ENCODE data around the gene ARFIP1. TPM values are rescaled to one million over a fixed set of nuclear protein-coding genes. Genes with fewer than 3 reads are reported as not detected.

ARFIP1 gene
- total RNA-seq, 4 donors from 2014 or later, result 26.3 to 36.1 (median 30.6) TPM

DNA sequence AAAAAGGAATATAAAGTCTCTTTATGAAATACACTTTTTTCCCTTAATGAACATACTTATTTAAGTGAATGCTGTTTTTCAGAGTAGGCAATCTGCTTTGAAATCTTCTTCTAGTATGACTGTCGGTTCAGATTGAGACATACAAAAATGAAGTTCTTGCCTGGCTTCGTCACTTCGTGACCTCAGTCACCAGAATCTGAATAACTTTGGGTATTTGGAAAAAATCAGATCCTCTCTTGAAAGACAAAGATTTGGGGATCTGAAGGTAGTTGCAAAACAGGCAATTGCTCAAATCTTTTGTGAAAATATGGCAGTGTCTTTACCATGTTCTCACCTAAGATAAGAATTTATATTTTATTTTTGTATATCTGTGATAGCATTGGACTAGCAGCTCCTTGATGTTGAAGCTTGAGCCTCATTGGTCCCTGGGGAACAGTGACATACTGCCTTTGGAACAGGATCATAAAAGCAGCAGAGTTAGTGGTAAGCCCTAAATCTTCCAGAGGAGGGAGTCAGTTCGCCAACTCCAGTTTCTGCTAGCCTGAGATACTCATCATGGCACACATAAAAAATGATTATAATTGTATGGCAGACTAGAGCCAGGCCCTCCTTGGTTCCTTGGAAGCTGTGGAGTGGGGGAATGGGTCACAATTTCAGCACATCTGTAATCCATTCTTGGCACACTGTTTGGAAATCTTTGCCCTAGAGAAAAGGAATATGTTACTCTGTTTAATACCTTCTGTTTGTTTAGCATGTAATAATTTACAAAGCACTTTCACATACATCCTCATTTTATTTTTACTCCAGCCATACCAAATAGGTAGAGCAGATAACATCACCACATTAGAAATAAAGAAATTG lies 5.0 kb downstream of the ARFIP1 start:
- Histone ChIP-seq H3K27ac (replicated peaks in 1 of 4) (no peak overlapping the region), H3K9me3 (no peaks in the 10 kb centered on the region), H3K27me3 (no peaks in the 10 kb centered on the region), H3K4me1 (peaks cover 28 to 53% (median 43%) of the 10 kb centered on the region in 4 donors), H3K36me3 (no peaks in the 10 kb centered on the region), H3K4me3 (no peak overlapping the region)
- intact Hi-C loops (cut with DNase I), result loop anchor here (10.0 kb wide), 1 partner anchor 1690 kb away; the partner anchor contains the start of gene RPS3A
- no peak for TF ChIP-seq POLR2A (IDR thresholded peaks at IDR 0.05; ENCODE audit: low read depth)
- TF ChIP-seq EP300 (IDR thresholded peaks at IDR 0.05), result no peak
- TF ChIP-seq, protein P1, sequence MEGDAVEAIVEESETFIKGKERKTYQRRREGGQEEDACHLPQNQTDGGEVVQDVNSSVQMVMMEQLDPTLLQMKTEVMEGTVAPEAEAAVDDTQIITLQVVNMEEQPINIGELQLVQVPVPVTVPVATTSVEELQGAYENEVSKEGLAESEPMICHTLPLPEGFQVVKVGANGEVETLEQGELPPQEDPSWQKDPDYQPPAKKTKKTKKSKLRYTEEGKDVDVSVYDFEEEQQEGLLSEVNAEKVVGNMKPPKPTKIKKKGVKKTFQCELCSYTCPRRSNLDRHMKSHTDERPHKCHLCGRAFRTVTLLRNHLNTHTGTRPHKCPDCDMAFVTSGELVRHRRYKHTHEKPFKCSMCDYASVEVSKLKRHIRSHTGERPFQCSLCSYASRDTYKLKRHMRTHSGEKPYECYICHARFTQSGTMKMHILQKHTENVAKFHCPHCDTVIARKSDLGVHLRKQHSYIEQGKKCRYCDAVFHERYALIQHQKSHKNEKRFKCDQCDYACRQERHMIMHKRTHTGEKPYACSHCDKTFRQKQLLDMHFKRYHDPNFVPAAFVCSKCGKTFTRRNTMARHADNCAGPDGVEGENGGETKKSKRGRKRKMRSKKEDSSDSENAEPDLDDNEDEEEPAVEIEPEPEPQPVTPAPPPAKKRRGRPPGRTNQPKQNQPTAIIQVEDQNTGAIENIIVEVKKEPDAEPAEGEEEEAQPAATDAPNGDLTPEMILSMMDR (IDR thresholded peaks at IDR 0.05), result no peak
- no peak for TF ChIP-seq POLR2AphosphoS5 (IDR thresholded peaks at IDR 0.05)
- no peak for DNase-seq (ENCODE audit: extremely low spot score)
- 88% methylated on average over 4 of the region's 4 CpGs for WGBS

DNA sequence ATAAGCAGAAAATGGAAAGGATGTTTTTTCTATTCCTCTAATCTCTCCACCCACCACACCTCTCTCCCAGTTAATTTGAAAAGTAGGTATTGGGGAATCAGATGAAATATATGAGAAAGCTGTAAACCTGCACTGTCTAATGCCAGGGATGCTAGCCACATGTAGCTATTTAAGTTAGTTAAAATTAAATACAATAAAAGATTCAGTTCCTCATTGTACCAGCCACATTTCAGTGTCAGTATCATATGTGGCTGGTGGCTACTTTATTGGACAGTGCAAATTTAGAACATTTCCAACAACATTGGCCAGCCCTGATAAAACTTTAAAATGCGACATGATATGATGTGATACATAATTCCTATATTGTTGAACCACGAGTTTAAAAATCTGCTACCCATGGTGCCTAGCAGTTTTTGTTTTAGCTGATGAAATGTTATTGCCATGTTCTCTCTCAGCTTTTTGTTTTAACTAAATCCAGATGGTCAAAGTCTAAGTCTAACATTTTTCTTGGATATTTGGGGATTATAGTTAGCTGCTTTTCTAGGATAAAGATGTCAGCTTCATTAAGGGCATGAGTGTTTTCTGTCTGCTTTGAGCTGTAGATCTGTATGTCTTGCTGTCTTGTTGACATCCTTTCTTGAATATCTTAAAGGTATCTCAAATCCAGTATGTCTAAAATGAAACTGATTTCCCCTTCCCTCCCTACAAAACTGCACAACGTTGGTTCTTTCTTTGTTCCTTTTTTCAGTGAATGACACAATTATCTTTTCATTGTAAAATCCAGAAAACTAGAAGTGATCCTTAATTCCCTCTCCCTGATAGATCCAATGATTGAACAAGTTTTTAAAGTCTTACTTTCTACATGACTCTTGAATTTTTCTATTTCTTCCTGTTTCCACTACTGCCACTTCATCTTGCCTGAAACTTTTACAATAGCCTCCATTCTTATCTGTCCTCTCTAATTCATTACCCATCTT lies 6.2 kb downstream of the ARFIP1 start:
- no peak for DNase-seq (ENCODE audit: extremely low spot score)
- no peaks in the 10 kb centered on the region for H3K36me3 ChIP-seq
- WGBS, result 54% methylated on average over 3 of the region's 3 CpGs
- TF ChIP-seq POLR2AphosphoS5 (IDR thresholded peaks at IDR 0.05) (no peak), POLR2A (IDR thresholded peaks at IDR 0.05; ENCODE audit: low read depth) (no peak), EP300 (IDR thresholded peaks at IDR 0.05) (no peak)
- TF ChIP-seq, protein P1 (IDR thresholded peaks at IDR 0.05), result no peak
- H3K4me3 ChIP-seq, result no peak overlapping the region
- no peaks in the 10 kb centered on the region for H3K27me3 ChIP-seq
- H3K27ac ChIP-seq (replicated peaks in 1 of 4), result no peak overlapping the region
- intact Hi-C loops (cut with DNase I), result loop anchor here (10.0 kb wide), 1 partner anchor 1691 kb away; the partner anchor contains the start of gene RPS3A
- peaks cover 22 to 48% (median 38%) of the 10 kb centered on the region in 4 donors for H3K4me1 ChIP-seq
- H3K9me3 ChIP-seq, result no peaks in the 10 kb centered on the region

DNA sequence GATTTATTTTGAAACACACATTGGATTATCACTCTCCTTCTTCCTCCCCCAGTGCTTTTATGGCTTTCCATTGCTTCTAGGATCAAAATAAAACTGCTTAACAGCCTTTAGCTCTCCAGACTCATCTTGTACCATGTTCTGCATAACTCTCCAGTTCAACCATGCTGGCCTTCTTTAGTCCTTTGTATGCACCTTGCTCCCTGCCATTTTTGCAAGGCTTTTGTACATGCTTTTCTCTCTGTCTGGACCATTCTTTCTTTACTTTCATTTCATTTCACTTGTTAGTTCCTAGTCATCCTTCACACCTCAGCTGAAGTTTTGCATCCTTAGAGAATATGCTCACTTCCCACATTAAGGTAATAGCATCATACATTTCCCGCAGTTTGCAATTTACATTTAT lies 6.9 kb downstream of the ARFIP1 start:
- TF ChIP-seq EP300 (IDR thresholded peaks at IDR 0.05) (no peak), POLR2AphosphoS5 (IDR thresholded peaks at IDR 0.05) (no peak), POLR2A (IDR thresholded peaks at IDR 0.05; ENCODE audit: low read depth) (no peak)
- TF ChIP-seq, protein P1 (IDR thresholded peaks at IDR 0.05), result no peak
- no peaks in the 10 kb centered on the region for H3K9me3 ChIP-seq
- no peaks in the 10 kb centered on the region for H3K36me3 ChIP-seq
- no peaks in the 10 kb centered on the region for H3K27me3 ChIP-seq
- no peak overlapping the region for H3K4me3 ChIP-seq
- intact Hi-C loops (cut with DNase I), result loop anchor here (10.0 kb wide), 1 partner anchor 1692 kb away; the partner anchor contains the start of gene RPS3A
- WGBS, result 100% methylated on average over 1 of the region's 1 CpG
- H3K27ac ChIP-seq (replicated peaks in 1 of 4), result no peak overlapping the region
- H3K4me1 ChIP-seq, result peaks cover 15 to 41% (median 31%) of the 10 kb centered on the region in 4 donors
- DNase-seq (ENCODE audit: extremely low spot score), result no peak

DNA sequence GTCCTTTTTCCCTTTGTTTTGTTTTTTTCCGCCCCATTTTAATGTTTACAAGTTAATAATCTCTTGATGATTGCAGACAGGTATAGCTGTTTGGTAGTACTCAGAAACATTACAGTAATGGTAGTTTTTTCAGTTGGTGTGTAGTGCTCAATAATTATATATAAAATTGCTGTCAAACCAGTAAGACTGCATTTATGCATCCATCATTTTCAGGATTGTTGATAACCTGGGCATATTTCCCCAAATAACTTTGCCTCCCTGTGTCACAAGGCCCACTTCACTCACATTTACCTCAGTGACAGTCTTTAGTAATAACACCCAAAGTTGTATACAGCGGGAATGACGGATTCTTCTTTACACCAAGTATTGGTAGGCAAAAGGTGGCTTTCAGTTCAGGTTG lies 16.1 kb downstream of the ARFIP1 start:
- Histone ChIP-seq H3K4me1 (peaks cover 0 to 3% (median under 1%) of the 10 kb centered on the region in 4 donors), H3K36me3 (no peaks in the 10 kb centered on the region), H3K9me3 (no peaks in the 10 kb centered on the region), H3K27ac (replicated peaks in 1 of 4) (no peak overlapping the region), H3K4me3 (no peak overlapping the region), H3K27me3 (no peaks in the 10 kb centered on the region)
- DNase-seq (ENCODE audit: extremely low spot score), result no peak
- no peak for TF ChIP-seq POLR2A (IDR thresholded peaks at IDR 0.05; ENCODE audit: low read depth)
- TF ChIP-seq EP300 (IDR thresholded peaks at IDR 0.05), result no peak
- TF ChIP-seq, protein P1 (IDR thresholded peaks at IDR 0.05), result no peak
- no peak for TF ChIP-seq POLR2AphosphoS5 (IDR thresholded peaks at IDR 0.05)
- intact Hi-C loops (cut with DNase I), result no loop called here
- 92% methylated on average over 3 of the region's 3 CpGs for WGBS
